K562 (cell line): ENCODE data around the gene AIFM3. TPM values are rescaled to one million over a fixed set of nuclear protein-coding genes. Genes with fewer than 3 reads are reported as not detected.

Experiments used
- ASH1L ChIP-seq: fragments of 450-650 bp; IDR thresholded peaks from 2 replicates; pipeline ENCODE4 v1.6.1; 2018; ENCODE audit warnings: borderline replicate concordance, mild to moderate bottlenecking, low read depth; ENCODE audit not compliant: partially characterized antibody
- CUX1 ChIP-seq: fragments of 200-800 bp; sonication (Bioruptor generic); IDR thresholded peaks from 2 replicates; pipeline ENCODE4 v1.6.1; 2016; ENCODE audit warnings: missing genetic modification characterization, missing compliant biosample characterization
- ELF2 ChIP-seq: fragments of 250-450 bp; sonication (Bioruptor Pico); IDR thresholded peaks from 2 replicates; pipeline ENCODE4 v1.5.0; 2021; ENCODE audit warnings: mild to moderate bottlenecking
- FOSL1 ChIP-seq: fragments of 200-800 bp; sonication (Bioruptor generic); conservative IDR thresholded peaks from 2 replicates; pipeline ENCODE4 v1.6.1; 2016; ENCODE audit warnings: missing genetic modification characterization, missing compliant biosample characterization
- NFRKB ChIP-seq: fragments of 450-650 bp; IDR thresholded peaks from 2 replicates; pipeline ENCODE4 v1.6.1; 2016; ENCODE audit warnings: low read depth
- PML ChIP-seq: IDR thresholded peaks from 2 replicates; pipeline ENCODE4 v1.6.1; 2012; ENCODE audit warnings: low read length, inconsistent platforms
- POLR2AphosphoS2 ChIP-seq: IDR thresholded peaks from 2 replicates; pipeline ENCODE4 v1.6.1; 2012; ENCODE audit warnings: low read length, improper control_type of control experiment
- PTTG1 ChIP-seq: fragments of 450-650 bp; IDR thresholded peaks from 2 replicates; pipeline ENCODE4 v1.6.1; 2016; ENCODE audit warnings: low read depth, mild to moderate bottlenecking, missing genetic modification characterization, missing compliant biosample characterization
- RBM34 ChIP-seq: fragments of 200-400 bp; formaldehyde crosslinking; IDR thresholded peaks from 2 replicates; pipeline ENCODE4 v1.6.1; 2018; ENCODE audit warnings: low read length, borderline replicate concordance; ENCODE audit not compliant: insufficient read depth
- SMARCB1 ChIP-seq: IDR thresholded peaks from 2 replicates; pipeline ENCODE4 v1.6.1; 2011; ENCODE audit warnings: improper control_type of control experiment, low read depth; ENCODE audit not compliant: insufficient read length
- USF2 ChIP-seq: sonication (generic); formaldehyde crosslinking; IDR thresholded peaks from 2 replicates; pipeline ENCODE4 v1.5.0; 2020; ENCODE audit warnings: missing genetic modification reagents
- ZBTB7A ChIP-seq: IDR thresholded peaks from 2 replicates; pipeline ENCODE4 v1.6.1; 2011; ENCODE audit warnings: low read depth, mild to moderate bottlenecking, low read length, moderate library complexity, borderline replicate concordance; ENCODE audit not compliant: control insufficient read depth
- ZFP91 ChIP-seq: sonication (generic); formaldehyde crosslinking; IDR thresholded peaks from 2 replicates; pipeline ENCODE4 v1.8.0; 2022; ENCODE audit warnings: mild to moderate bottlenecking, missing genetic modification reagents
- ZNF311 ChIP-seq: fragments of 250-450 bp; sonication (Bioruptor Pico); IDR thresholded peaks from 2 replicates; pipeline ENCODE4 v1.4.0; 2020; ENCODE audit warnings: mild to moderate bottlenecking, moderate library complexity
- ZNF408 ChIP-seq: fragments of 250-450 bp; sonication (Bioruptor Pico); IDR thresholded peaks from 2 replicates; pipeline ENCODE4 v1.4.0; 2020; ENCODE audit warnings: low read depth, mild to moderate bottlenecking, moderate library complexity
- ZNF639 ChIP-seq, 2 experiments: fragments of 200-800 bp in 1 of 2; sonication (Bioruptor generic) in 1 of 2; sonication (generic) in 1 of 2; formaldehyde crosslinking in 1 of 2; IDR thresholded peaks in 1 of 2; conservative IDR thresholded peaks in 1 of 2; 2 replicates each; pipeline versions ENCODE4 v1.5.0 to v1.6.1; 2016 to 2020; ENCODE audit warnings: missing compliant biosample characterization in 1 of 2, missing genetic modification characterization in 1 of 2, missing genetic modification reagents in 1 of 2
- polyA plus RNA-seq, 8 experiments: library from polyadenylated mRNA; depleted of rRNA in 4 of 8; stranded (reverse) in 5 of 8; unstranded in 3 of 8; fragments of >200 nt; fragmentation: Nextera tagmentation in 2 of 8; fragmentation: Illumina TruSeq in 1 of 8; extraction: Ambion mirVana in 2 of 8; extraction: Trizol in 1 of 8; gene quantifications; 2 replicates each; pipeline versions ENCODE4 v1.2.1 to v1.2.3, GENCODE V29; 2011 to 2014; ENCODE audit warnings: inconsistent platforms in 1 of 8, missing spikeins in 1 of 8
- total RNA-seq, 7 experiments: library from RNA; depleted of rRNA in 6 of 7; stranded (reverse); fragments of >200 nt in 6 of 7; fragmentation: Illumina TruSeq in 2 of 7; extraction: Trizol in 2 of 7; gene quantifications; 2 replicates each; pipeline versions ENCODE4 v1.2.1 to v1.2.3, GENCODE V29; 2011 to 2021; ENCODE audit warnings: low replicate concordance in 1 of 7

AIFM3 gene
- total and polyA plus RNA-seq, 9 of the 15 experiments (the other 6 are each of a cell fraction or from before 2014, with no cell fraction given) = 0.03 to 0.20 (median 0.07) TPM; not detected in 1

GRCh38 chr22:21014726-21015465 lies 47.8 kb downstream of the AIFM3 start, which contains the start of gene P2RX6 (continued):
- TF ChIP-seq ZFP91 (CRISPR knock-in tag) (no peak), ZBTB7A (no peak), POLR2AphosphoS2 (peak; percentile 92), NFRKB (no peak), USF2 (no peak), ZNF408 (no peak), ASH1L (no peak), FOSL1 (tag) (no peak), PML (peak; percentile 91), ZNF311 (CRISPR knock-in tag) (0 out of 2 replicates have a peak, but pooled peaks have one; percentile 63), SMARCB1 (peak; percentile 26), ZNF639 (CRISPR knock-in tag; conservative IDR thresholded peaks at IDR 0.05 in 1 of 2, IDR thresholded peaks at IDR 0.05 in 1 of 2) (no peak), ELF2 (CRISPR knock-in tag) (peak; percentile 95), CUX1 (CRISPR knock-in tag) (no peak), PTTG1 (tag) (no peak), RBM34 (no peak)
